ENCODE results near the gene CACHD1. TPM values are rescaled to one million over a fixed set of nuclear protein-coding genes. Genes with fewer than 3 reads are reported as not detected.

CACHD1 gene
- total and polyA plus RNA-seq, 2 of the 8 experiments (the other 6 are each of a cell fraction or from before 2014, with no cell fraction given), result 22.2 to 42.5 TPM

- no peak for TF ChIP-seq USF2 (IDR thresholded peaks at IDR 0.05; ENCODE audit: low read length)
- no peak for TF ChIP-seq HDAC6 (IDR thresholded peaks at IDR 0.05; ENCODE audit: low read depth, low read length)
Measured at GRCh38 chr1:64664299-64664698, 194.4 kb downstream of the CACHD1 start (continued).

Data from H1 (cell line).